Activated naive CD8-positive, alpha-beta T cell treated with anti-CD3 and anti-CD28 coated beads for 36 hours (primary cell): ENCODE data around the gene C2CD5. TPM values are rescaled to one million over a fixed set of nuclear protein-coding genes. Genes with fewer than 3 reads are reported as not detected.
A peak's percentile ranks its signal among the peaks of the same experiment; 100 is the strongest.

ENCODE experiments used
- DNase-seq: peaks from one replicate; pipeline ENCODE4 v3.0.0; 2021
- H3K27ac Mint-ChIP-seq: one replicate; pipeline ENCODE4 v1.8.0; 2022; ENCODE audit warnings: mild to moderate bottlenecking, moderate library complexity, mixed read lengths
- H3K27me3 Mint-ChIP-seq: one replicate; pipeline ENCODE4 v1.8.0; 2022; ENCODE audit warnings: mild to moderate bottlenecking, mixed read lengths
- H3K36me3 Mint-ChIP-seq: one replicate; pipeline ENCODE4 v1.8.0; 2021; ENCODE audit warnings: mild to moderate bottlenecking, mixed read lengths
- H3K4me1 Mint-ChIP-seq: one replicate; pipeline ENCODE4 v1.8.0; 2021; ENCODE audit warnings: mixed read lengths
- H3K4me3 Mint-ChIP-seq: one replicate; pipeline ENCODE4 v1.8.0; 2022; ENCODE audit warnings: mild to moderate bottlenecking, moderate library complexity, mixed read lengths
- H3K9me3 Mint-ChIP-seq: one replicate; pipeline ENCODE4 v1.8.0; 2022; ENCODE audit warnings: mixed read lengths
- total RNA-seq, 2 experiments: library from RNA; stranded (reverse); gene quantifications; one replicate each; pipeline ENCODE4 v1.2.3, GENCODE V29; 2021

The C2CD5 gene
- total RNA-seq, 2 experiments from 2014 or later, result 29.7 to 31.1 TPM

DNA sequence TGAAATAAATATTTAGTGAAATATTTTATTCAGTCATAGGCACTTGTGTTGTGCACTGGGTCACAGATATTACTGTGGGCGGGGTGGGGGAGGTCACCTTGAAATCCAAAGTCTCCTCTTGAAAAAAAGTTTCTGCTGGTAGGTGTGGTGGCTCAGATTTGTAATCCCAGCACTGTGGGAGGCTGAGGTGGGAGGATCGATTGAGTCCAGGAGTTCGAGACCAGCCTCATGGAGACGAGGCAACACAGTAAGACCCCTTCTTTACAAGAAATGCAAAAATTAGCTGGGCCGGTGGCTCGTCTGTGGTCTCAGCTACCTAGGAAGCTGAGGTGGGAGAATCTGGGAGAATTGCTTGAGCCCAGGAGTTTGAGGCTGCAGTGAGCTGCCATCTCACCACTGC, 913 bp upstream of the C2CD5 start:
- Mint-ChIP-seq H3K27ac (peak overlapping the region; percentile 15), H3K4me3 (peak overlapping the region; percentile 53), H3K4me1 (peaks cover 21% of the 10 kb centered on the region), H3K36me3 (peaks cover 16% of the 10 kb centered on the region), H3K27me3 (peaks cover 18% of the 10 kb centered on the region), H3K9me3 (no peaks in the 10 kb centered on the region)
- no peak for DNase-seq

DNA sequence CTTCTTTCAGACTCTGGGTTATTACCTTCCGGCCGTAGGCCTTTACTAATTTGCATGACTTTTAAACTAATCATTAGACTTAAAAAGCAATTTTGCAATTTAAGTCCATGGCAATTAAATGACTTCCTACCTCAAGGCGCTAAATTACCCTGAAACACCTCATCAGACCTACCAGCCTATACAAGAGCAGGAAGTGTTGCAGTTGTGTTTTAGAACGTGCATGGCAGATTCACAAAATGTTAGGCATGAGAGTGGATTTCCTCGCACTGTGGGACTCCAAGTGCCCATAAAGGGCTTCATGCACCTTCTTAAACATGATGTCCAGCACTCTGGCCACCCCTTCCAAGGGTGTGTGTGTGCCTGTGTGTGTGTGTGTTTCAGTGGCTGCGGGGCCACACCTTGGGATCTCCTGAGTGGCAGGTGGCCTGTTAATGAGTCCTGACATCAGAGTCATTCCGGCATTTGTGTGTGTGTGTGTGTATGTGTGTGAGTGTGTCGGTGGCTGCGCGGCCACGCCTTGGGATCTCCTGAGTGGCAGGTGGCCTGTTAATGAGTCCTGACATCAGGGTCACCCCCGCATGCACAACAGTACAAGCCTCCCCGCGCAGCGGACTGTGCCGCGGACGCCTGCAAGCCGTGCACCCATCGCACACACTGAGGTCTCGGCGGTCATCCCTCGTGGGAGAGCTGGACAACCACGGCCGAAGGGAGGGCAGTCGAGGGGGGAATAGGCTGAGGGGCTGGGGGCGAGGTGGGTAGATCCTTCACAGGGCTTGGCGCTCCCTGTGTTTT, 900 bp downstream of the C2CD5 start:
- peaks cover 7% of the 10 kb centered on the region for H3K27me3 Mint-ChIP-seq
- no peaks in the 10 kb centered on the region for H3K9me3 Mint-ChIP-seq
- H3K27ac Mint-ChIP-seq, result peak overlapping the region; percentile 94
- DNase-seq, result peak; percentile 59
- H3K4me1 Mint-ChIP-seq, result peaks cover 29% of the 10 kb centered on the region
- peak overlapping the region; percentile 92 for H3K4me3 Mint-ChIP-seq
- peaks cover 28% of the 10 kb centered on the region for H3K36me3 Mint-ChIP-seq

DNA sequence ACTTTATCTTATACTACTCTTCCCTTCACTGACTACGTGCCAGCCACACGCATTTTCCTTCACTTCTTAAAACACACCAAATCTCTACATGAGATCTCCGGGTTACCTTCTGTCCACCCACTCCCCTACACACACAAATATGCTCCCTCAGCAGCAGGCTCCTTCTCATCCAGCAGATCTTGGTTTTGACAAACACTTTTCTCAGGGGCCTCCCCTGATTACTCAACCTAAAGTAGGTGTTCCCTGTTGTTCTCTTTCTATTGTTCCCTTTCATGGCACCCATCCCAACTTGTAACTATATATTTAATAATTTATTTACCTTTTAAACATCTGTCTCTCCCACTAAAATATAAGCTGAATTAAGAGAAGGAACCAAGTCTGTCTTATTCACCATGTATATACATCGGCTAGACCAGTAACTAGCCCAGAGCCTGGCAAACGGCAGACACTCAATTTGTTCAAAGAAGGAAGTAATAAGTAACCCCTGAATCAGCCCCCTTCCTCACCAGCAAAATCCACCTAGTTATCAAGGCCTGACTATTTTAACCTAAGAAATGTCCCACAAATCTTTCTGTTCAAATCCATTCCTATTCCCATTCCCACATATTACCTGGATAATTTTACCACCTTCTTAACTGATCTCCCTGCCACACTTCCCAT, 2.7 kb downstream of the C2CD5 start:
- Mint-ChIP-seq H3K36me3 (peaks cover 29% of the 10 kb centered on the region), H3K27ac (peak overlapping the region; percentile 15), H3K9me3 (no peaks in the 10 kb centered on the region), H3K27me3 (peaks cover 3% of the 10 kb centered on the region), H3K4me3 (peak overlapping the region; percentile 7), H3K4me1 (peaks cover 40% of the 10 kb centered on the region)
- no peak for DNase-seq

DNA sequence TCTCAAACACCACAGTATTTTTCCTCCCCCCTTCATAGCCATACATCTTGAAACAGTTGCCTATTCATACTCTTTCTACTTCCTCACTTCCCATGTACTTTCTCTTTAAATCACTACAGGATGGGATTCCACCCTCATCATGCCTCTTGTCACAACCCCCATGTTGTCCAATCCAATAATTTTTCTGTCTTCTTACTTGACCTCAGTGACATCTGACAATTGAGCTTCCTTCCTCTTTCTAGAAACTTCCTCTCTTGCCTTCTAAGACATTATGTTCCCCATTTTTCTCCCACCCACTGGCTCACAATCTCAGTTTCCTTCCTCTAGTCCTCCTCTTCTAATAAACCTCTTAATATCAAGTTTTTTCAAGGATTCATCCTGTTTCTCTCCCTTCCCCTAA, 5.3 kb downstream of the C2CD5 start:
- peaks cover 28% of the 10 kb centered on the region for H3K36me3 Mint-ChIP-seq
- DNase-seq, result no peak
- no peaks in the 10 kb centered on the region for H3K9me3 Mint-ChIP-seq
- H3K4me3 Mint-ChIP-seq, result no peak overlapping the region
- H3K4me1 Mint-ChIP-seq, result peaks cover 49% of the 10 kb centered on the region
- no peak overlapping the region for H3K27ac Mint-ChIP-seq
- H3K27me3 Mint-ChIP-seq, result no peaks in the 10 kb centered on the region

DNA sequence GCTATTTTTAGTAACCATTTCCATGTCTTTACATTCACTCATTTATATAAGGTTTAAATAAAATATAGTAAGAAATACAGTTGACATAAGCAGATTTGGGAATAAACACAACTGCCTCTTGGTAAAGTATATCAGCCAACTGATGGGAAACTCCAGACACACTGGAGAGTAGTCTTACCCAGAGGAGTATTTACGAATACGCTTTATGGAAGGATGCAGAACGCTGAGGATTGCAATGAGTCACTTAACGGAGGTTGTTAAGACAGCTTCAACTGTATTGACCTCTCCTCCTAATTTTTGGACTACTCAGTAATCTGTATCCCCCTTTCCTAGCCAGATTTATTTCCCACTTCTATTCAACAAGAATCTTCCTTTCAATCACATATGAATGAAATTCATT, 6.0 kb downstream of the C2CD5 start:
- no peaks in the 10 kb centered on the region for H3K27me3 Mint-ChIP-seq
- no peaks in the 10 kb centered on the region for H3K9me3 Mint-ChIP-seq
- H3K4me3 Mint-ChIP-seq, result no peak overlapping the region
- H3K4me1 Mint-ChIP-seq, result peaks cover 51% of the 10 kb centered on the region
- H3K27ac Mint-ChIP-seq, result no peak overlapping the region
- H3K36me3 Mint-ChIP-seq, result peaks cover 28% of the 10 kb centered on the region
- DNase-seq, result no peak

DNA sequence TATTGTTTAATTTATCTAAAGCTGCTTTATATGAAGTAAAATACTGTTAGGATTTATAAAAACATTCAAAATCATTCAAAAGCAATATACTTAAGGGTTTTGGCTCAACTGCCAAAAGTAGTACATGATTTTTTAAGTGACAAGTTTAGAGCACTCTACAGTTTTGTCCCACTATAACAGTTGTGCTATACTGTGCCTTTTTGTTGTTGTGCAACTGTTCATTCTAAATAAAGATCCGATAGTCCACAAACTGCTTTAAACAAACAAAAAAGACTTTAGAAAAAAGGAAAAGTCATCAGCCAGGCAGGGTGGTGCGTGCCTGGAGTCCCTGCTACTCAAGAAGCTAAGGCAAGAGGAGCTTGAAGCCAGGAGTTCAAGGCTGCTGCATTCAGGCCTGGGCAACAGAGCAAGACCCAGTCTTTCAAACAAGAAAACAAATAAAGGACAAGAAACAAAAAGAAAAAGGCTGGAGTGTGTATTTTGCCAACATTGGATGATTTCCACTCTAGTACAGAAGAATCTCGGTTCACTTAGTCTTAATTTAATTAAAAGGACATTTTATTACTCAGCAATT, 7.3 kb downstream of the C2CD5 start:
- Mint-ChIP-seq H3K9me3 (no peaks in the 10 kb centered on the region), H3K27me3 (no peaks in the 10 kb centered on the region), H3K4me3 (no peak overlapping the region), H3K27ac (no peak overlapping the region), H3K4me1 (peaks cover 54% of the 10 kb centered on the region), H3K36me3 (peaks cover 36% of the 10 kb centered on the region)
- DNase-seq, result no peak

DNA sequence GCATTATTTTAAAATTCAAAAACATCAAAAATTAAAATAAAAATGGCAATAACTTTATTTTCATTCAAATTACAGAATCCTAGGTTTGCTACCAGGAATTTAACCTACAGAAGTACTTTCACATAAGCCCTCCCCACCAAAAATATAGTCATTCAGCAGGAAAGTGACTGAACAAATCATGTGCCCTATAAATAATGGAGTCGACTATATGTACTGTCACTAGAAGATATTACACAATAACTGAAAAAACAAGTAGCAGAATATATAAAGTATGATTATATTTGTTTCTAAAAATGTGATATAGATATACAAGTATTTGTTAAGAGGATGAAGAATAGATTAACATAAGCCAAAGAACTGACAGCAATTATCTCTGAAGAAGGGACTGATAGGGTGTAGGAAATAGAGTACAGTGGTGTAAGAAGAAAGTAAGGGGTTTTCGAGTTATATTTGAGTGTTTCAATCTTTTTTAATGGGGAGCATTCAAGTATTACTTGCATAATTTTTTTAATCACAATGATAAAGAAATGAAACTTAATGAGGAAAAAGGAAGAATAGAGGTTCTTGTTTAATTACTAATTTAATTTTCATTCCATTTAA, 7.9 kb downstream of the C2CD5 start:
- H3K27ac Mint-ChIP-seq, result no peak overlapping the region
- no peaks in the 10 kb centered on the region for H3K27me3 Mint-ChIP-seq
- H3K4me3 Mint-ChIP-seq, result no peak overlapping the region
- H3K36me3 Mint-ChIP-seq, result peaks cover 39% of the 10 kb centered on the region
- DNase-seq, result no peak
- H3K9me3 Mint-ChIP-seq, result no peaks in the 10 kb centered on the region
- H3K4me1 Mint-ChIP-seq, result peaks cover 48% of the 10 kb centered on the region

DNA sequence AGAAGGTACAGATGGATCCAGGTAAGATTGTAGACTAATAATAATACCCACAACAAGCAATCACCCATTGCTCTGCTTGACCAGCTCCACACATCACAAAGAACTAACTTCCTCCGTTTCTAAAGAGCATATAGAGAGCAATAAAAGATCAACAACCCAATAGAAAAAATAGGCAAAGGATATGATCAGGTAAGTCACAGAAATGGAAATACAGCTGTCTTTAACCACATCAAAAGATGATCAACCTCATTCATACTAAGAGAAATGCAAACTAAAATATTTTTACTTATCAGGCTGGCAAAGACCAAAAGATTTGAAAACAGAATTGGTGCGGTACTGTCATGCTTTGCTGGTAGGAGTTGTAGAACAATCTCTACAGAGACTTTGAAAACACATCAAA, 8.9 kb downstream of the C2CD5 start:
- no peak for DNase-seq
- Mint-ChIP-seq H3K4me1 (peaks cover 41% of the 10 kb centered on the region), H3K36me3 (peaks cover 38% of the 10 kb centered on the region), H3K9me3 (no peaks in the 10 kb centered on the region), H3K27ac (no peak overlapping the region), H3K27me3 (no peaks in the 10 kb centered on the region), H3K4me3 (no peak overlapping the region)

DNA sequence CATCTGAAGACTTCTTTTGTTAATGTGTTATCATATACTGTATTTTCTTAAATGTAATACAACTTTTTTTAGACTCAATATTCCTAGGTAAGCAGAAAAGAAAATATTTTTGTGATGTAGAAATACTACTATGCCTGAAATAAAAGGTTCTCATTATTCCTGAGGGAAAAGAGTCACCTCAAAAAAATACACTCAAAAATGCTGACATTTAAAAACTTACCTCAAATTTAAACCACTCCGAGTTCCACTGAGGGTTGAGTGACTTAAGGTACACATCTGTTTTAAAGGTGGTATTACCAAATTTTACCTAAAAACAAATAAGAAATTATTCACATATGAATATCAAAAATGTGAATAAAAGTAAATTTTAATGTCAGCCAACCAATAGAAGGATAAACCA, 9.3 kb downstream of the C2CD5 start:
- DNase-seq, result no peak
- Mint-ChIP-seq H3K4me1 (peaks cover 41% of the 10 kb centered on the region), H3K36me3 (peaks cover 36% of the 10 kb centered on the region), H3K27ac (no peak overlapping the region), H3K27me3 (no peaks in the 10 kb centered on the region), H3K9me3 (no peaks in the 10 kb centered on the region), H3K4me3 (no peak overlapping the region)

DNA sequence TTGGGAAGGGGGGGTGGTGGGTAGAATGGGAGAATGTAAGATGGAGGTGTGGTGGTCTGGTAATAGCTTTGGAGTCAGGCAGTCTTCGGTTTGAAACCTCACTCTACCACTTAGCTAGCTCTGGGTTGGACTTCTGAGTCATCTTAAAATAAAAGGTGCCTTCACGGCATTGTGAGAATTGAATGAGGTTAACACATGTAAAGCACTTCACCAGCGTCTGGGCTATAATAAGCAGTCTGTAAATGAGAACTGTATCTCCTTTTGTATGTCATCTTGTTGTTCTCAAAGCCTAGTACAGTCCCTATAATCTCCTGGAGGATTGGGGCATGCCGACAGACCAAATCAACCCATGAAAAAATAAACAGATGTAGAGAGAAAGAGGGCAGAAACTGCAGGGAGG, 11.2 kb downstream of the C2CD5 start:
- Mint-ChIP-seq H3K36me3 (peaks cover 24% of the 10 kb centered on the region), H3K27me3 (no peaks in the 10 kb centered on the region), H3K4me1 (peaks cover 34% of the 10 kb centered on the region), H3K27ac (no peak overlapping the region), H3K4me3 (no peak overlapping the region), H3K9me3 (no peaks in the 10 kb centered on the region)
- no peak for DNase-seq

DNA sequence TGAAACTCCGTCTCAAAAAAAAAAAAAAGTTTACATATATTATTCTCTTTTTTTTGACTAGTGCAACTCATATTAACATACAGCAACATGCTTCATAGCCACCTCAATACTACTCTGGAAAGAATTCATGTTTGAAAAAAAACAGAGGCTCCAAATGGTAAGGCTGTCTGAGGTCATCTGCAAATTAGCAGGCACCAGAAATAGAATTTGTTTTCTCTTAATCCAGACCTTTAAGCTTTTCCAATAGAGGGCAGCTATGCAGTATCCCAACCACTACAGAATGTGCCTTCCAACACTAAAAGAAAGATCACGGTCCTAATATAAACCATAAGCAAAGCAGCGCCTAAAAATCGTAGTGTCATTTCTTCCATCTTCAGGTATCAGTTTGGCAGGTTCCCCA, 12.0 kb downstream of the C2CD5 start:
- Mint-ChIP-seq H3K27ac (no peak overlapping the region), H3K27me3 (no peaks in the 10 kb centered on the region), H3K9me3 (no peaks in the 10 kb centered on the region), H3K4me1 (peaks cover 30% of the 10 kb centered on the region), H3K4me3 (no peak overlapping the region), H3K36me3 (peaks cover 24% of the 10 kb centered on the region)
- DNase-seq, result no peak

DNA sequence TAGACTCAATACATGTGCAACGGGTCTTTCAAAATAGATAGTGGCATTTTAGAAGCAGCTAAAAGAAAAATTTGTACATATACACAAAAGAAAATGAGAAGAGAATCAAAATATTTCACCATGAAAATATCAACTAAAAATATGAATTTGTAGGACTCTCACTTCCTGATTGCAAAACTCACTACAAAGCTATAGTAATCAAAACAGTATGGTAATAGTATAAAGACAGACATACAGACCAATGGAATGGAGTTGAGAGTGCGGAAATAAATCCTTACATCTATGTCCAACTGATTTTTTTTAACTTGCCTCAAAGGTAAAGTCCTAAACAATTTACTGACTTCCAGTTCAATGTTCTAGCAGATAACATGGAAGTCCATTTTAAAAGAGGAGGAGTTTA, 13.1 kb downstream of the C2CD5 start:
- H3K4me1 Mint-ChIP-seq, result peaks cover 22% of the 10 kb centered on the region
- no peak overlapping the region for H3K27ac Mint-ChIP-seq
- no peak overlapping the region for H3K4me3 Mint-ChIP-seq
- DNase-seq, result no peak
- no peaks in the 10 kb centered on the region for H3K9me3 Mint-ChIP-seq
- peaks cover 22% of the 10 kb centered on the region for H3K36me3 Mint-ChIP-seq
- no peaks in the 10 kb centered on the region for H3K27me3 Mint-ChIP-seq

DNA sequence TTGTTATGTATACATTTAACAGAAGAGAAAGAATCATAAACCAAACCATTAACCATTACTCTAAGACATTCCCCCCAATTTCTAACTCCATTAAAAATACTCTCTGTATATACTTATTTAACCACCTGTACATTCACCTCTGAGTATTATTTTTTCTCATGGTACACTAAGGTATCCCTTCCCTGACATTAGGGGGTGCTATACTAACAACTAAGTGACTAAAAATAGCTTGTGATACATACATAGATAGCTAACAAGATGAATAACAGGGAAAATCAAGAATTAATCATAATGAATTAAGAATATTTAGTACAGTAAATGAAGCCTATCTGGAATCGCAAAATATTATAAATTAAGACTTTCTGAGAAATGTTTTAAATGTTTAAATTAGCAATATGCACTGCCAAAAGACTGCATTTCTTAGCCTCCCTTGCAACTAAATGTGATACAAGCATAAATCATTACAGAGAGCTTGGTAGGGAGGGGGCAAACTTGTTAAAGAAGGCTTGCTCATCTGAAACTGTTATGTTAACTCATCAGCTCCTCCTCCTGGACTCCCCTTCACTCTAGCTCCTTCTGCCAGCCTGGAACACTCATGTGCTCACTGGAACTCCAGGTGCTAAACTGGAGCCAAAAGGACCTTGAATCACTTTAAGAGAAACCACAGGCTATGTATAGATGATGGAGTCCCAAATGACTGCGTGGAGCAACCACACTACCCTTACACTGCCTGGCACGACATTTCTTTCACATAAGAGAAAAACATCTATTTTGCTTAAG, 14.9 kb downstream of the C2CD5 start:
- Mint-ChIP-seq H3K36me3 (peaks cover 24% of the 10 kb centered on the region), H3K9me3 (no peaks in the 10 kb centered on the region), H3K27me3 (no peaks in the 10 kb centered on the region), H3K4me1 (peaks cover 14% of the 10 kb centered on the region), H3K27ac (no peak overlapping the region), H3K4me3 (no peak overlapping the region)
- DNase-seq, result no peak

DNA sequence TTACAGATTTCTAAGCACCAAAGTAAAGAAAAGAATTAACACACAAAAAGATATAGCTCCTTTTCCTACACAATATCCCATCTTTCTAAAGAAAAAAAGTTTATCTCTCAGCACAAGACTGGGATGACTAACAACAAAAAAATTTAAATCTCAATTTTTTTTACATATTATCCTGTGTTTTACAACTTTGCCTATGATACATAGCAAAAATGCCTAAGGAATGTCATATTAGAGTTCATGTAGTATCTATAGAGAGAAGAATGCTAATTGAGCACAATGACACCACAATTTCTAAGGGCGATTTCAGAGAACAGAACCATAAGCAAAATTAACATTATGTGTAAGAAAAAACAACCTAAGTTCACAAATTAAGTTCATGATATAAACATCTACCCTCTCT, 16.3 kb downstream of the C2CD5 start:
- no peaks in the 10 kb centered on the region for H3K27me3 Mint-ChIP-seq

DNA sequence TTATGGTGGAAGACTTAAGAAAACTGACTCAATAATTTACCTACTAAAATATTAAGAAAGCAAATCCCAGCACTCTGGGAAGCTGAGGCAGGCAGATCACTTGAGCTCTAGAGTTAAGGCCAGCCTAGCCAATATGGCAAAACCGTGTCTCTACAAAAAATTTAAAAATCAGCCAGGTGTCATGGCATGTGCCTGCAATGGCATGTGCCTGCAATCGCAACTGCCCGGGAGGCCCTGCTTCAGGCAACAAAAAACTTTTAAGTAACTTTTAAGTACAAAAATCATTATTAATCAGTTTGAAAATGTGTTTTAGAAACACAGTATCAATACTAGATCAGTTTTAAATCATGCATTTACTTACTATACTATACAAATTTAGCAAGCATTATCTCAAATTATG, 17.5 kb downstream of the C2CD5 start:
- DNase-seq, result no peak
- no peaks in the 10 kb centered on the region for H3K9me3 Mint-ChIP-seq
- no peak overlapping the region for H3K4me3 Mint-ChIP-seq
- no peak overlapping the region for H3K27ac Mint-ChIP-seq
- H3K4me1 Mint-ChIP-seq, result peaks cover 3% of the 10 kb centered on the region
- H3K36me3 Mint-ChIP-seq, result peaks cover 18% of the 10 kb centered on the region
- no peaks in the 10 kb centered on the region for H3K27me3 Mint-ChIP-seq

More for the DNA sequence above, 16.3 kb downstream of the C2CD5 start:
- Mint-ChIP-seq H3K9me3 (no peaks in the 10 kb centered on the region), H3K27ac (no peak overlapping the region), H3K36me3 (peaks cover 22% of the 10 kb centered on the region), H3K4me3 (no peak overlapping the region), H3K4me1 (peaks cover 8% of the 10 kb centered on the region)
- no peak for DNase-seq
